CD4-positive, alpha-beta T cell (primary cell): ENCODE results near the gene TCF12. TPM values are rescaled to one million over a fixed set of nuclear protein-coding genes. Genes with fewer than 3 reads are reported as not detected.

Experiments used
- ATAC-seq: fragments of 200-7000 bp; cut with Tn5 transposase; one replicate; pipeline ENCODE4 v1.10.0; 2022; ENCODE audit warnings: mild to moderate bottlenecking; ENCODE audit not compliant: poor library complexity
- CTCF ChIA-PET: fragments of 350-600 bp; sonication (Branson Sonifier 250); formaldehyde crosslinking; loops from one replicate; lab custom pipeline; 2021; ENCODE audit warnings: antibody characterized with exemption, inconsistent platforms; lab: Charles Lee
- POLR2A ChIA-PET: fragments of 350-600 bp; sonication (Branson Sonifier 250); formaldehyde crosslinking; loops from one replicate; lab custom pipeline; 2021; ENCODE audit warnings: antibody characterized with exemption, inconsistent platforms; lab: Charles Lee
- DNase-seq, 14 experiments: peaks; one replicate each; pipeline ENCODE4 v3.0.0-alpha.2; 2013 to 2020; ENCODE audit warnings: mixed read lengths in 2 of 14
- H3K27ac ChIP-seq, 2 donors: one replicate each; pipeline versions ENCODE4 v1.5.1 to v1.7.0; 2013; ENCODE audit warnings: low read length in 2 of 2, low read depth in 1 of 2, mild to moderate bottlenecking in 1 of 2
- H3K27me3 ChIP-seq, 2 experiments: 1 replicate in 1 of 2; 2 replicates in 1 of 2; pipeline versions ENCODE4 v1.6.1 to v1.7.0; 2013; ENCODE audit warnings: low read length in 2 of 2, control low read depth in 1 of 2, mild to moderate bottlenecking in 1 of 2, moderate library complexity in 1 of 2; ENCODE audit not compliant: insufficient read depth in 2 of 2, control insufficient read depth in 1 of 2
- H3K36me3 ChIP-seq: one replicate; pipeline ENCODE4 v1.6.1; 2013; ENCODE audit warnings: low read length, control low read depth; ENCODE audit not compliant: insufficient read depth
- H3K4me1 ChIP-seq: one replicate; pipeline ENCODE4 v1.6.1; 2013; ENCODE audit warnings: low read length, control low read depth; ENCODE audit not compliant: insufficient read depth
- H3K4me3 ChIP-seq: one replicate; pipeline ENCODE4 v1.5.1; 2013; ENCODE audit warnings: mild to moderate bottlenecking, low read length, moderate library complexity
- H3K9me3 ChIP-seq, 2 experiments: 1 replicate in 1 of 2; 2 replicates in 1 of 2; pipeline versions ENCODE4 v1.6.1 to v1.7.0; 2013; ENCODE audit warnings: low read length in 2 of 2, mild to moderate bottlenecking in 2 of 2, control low read depth in 1 of 2, moderate library complexity in 1 of 2; ENCODE audit not compliant: control insufficient read depth in 1 of 2, insufficient read depth in 1 of 2
- H3K27ac Mint-ChIP-seq: one replicate; pipeline ENCODE4 v1.8.0; 2020; ENCODE audit warnings: mixed read lengths
- H3K27me3 Mint-ChIP-seq: one replicate; pipeline ENCODE4 v1.8.0; 2021; ENCODE audit warnings: mixed read lengths
- H3K36me3 Mint-ChIP-seq: one replicate; pipeline ENCODE4 v1.8.0; 2021; ENCODE audit warnings: low read depth, mixed read lengths
- H3K4me1 Mint-ChIP-seq: one replicate; pipeline ENCODE4 v1.8.0; 2021; ENCODE audit warnings: low read depth, mixed read lengths
- H3K4me3 Mint-ChIP-seq: one replicate; pipeline ENCODE4 v1.8.0; 2020; ENCODE audit warnings: mild to moderate bottlenecking, mixed read lengths
- H3K9me3 Mint-ChIP-seq: one replicate; pipeline ENCODE4 v1.8.0; 2020; ENCODE audit warnings: mixed read lengths
- CTCF ChIP-seq: fragments of 200-600 bp; IDR thresholded peaks from one replicate; pipeline ENCODE4 v1.8.0; 2022; ENCODE audit warnings: antibody characterized with exemption, mild to moderate bottlenecking
- intact Hi-C, 2 experiments: fragments of 100-400 bp; cut with DNase I in 1 of 2; cut with micrococcal nuclease in 1 of 2; formaldehyde crosslinking; loops; one replicate each; pipeline versions ENCODE4 v1.15.1 to v1.9.0; 2023 to 2025; cut with DNase I, micrococcal nuclease
- total RNA-seq, 174 experiments: library from RNA in 2 of 174; stranded (reverse) in 2 of 174; gene quantifications; one replicate each; pipeline ENCODE4 v1.2.3 and lab custom pipeline; 2021 to 2026

TCF12 gene
- total RNA-seq, 2 experiments from 2014 or later = 54.0 TPM

GRCh38 chr15:57144448-57144847 is 226.0 kb downstream of the TCF12 start:
- DNase-seq (no peak), ATAC-seq (no peak)
- H3K36me3 ChIP-seq = no peaks in the 10 kb centered on the region
- H3K4me3 Mint-ChIP-seq = no peak overlapping the region
- peaks cover 9% of the 10 kb centered on the region for H3K36me3 Mint-ChIP-seq
- intact Hi-C loops = no loop called here
- no peaks in the 10 kb centered on the region for H3K27me3 Mint-ChIP-seq
- H3K27ac ChIP-seq = no peak overlapping the region
- H3K4me3 ChIP-seq = no peak overlapping the region
- no peaks in the 10 kb centered on the region for H3K9me3 Mint-ChIP-seq
- TF ChIP-seq CTCF = no peak
- H3K27me3 ChIP-seq = no peaks in the 10 kb centered on the region
- H3K4me1 ChIP-seq = no peaks in the 10 kb centered on the region
- peaks cover 9% of the 10 kb centered on the region for H3K4me1 Mint-ChIP-seq
- no peak overlapping the region for H3K27ac Mint-ChIP-seq
- ChIA-PET POLR2A (no interaction called here), CTCF (no interaction called here)
- H3K9me3 ChIP-seq = no peaks in the 10 kb centered on the region

- Mint-ChIP-seq H3K27me3 (no peaks in the 10 kb centered on the region), H3K27ac (no peak overlapping the region), H3K9me3 (peaks cover 6% of the 10 kb centered on the region), H3K36me3 (peaks cover 30% of the 10 kb centered on the region), H3K4me1 (peaks cover 9% of the 10 kb centered on the region), H3K4me3 (no peak overlapping the region)
- CTCF ChIA-PET = interaction anchor here (0.7 to 1.8 kb wide), 6 partner anchors 8 to 381 kb away, joined by 3 to 8 read pairs (median 4); no protein-coding TSS in a partner anchor
- Histone ChIP-seq H3K4me1 (no peaks in the 10 kb centered on the region), H3K27ac (no peak overlapping the region), H3K9me3 (peaks cover 5 to 8% of the 10 kb centered on the region in 2 experiments), H3K4me3 (no peak overlapping the region), H3K27me3 (no peaks in the 10 kb centered on the region), H3K36me3 (peaks cover 7% of the 10 kb centered on the region)
- TF ChIP-seq CTCF = peak; percentile 62
- POLR2A ChIA-PET = interaction anchor here (1.3 kb wide), 1 partner anchor 108 kb away, joined by 3 read pairs; no protein-coding TSS in a partner anchor
- no peak for ATAC-seq
- intact Hi-C loops = loop anchor here (2.0 to 5.0 kb wide), 3 partner anchors 160 to 381 kb away; no protein-coding TSS in a partner anchor
- peak in 4 of 14 experiments; percentile 15 to 52 (median 38) for DNase-seq
Observed at GRCh38 chr15:57146506-57147201, 228.2 kb downstream of the TCF12 start.

- H3K27ac Mint-ChIP-seq = no peak overlapping the region
- no peak for TF ChIP-seq CTCF
- POLR2A ChIA-PET = no interaction called here
Observed at GRCh38 chr15:57147621-57148020, 229.2 kb downstream of the TCF12 start.

More at GRCh38 chr15:57147621-57148020, 229.2 kb downstream of the TCF12 start:
- Mint-ChIP-seq H3K27me3 (no peaks in the 10 kb centered on the region), H3K9me3 (peaks cover 6% of the 10 kb centered on the region), H3K4me1 (peaks cover 17% of the 10 kb centered on the region), H3K36me3 (peaks cover 40% of the 10 kb centered on the region), H3K4me3 (no peak overlapping the region)
- intact Hi-C loops = loop anchor here (2.0 to 5.0 kb wide), 3 partner anchors 159 to 380 kb away; no protein-coding TSS in a partner anchor
- Histone ChIP-seq H3K27ac (no peak overlapping the region), H3K9me3 (peaks cover 9 to 11% of the 10 kb centered on the region in 2 experiments), H3K4me1 (no peaks in the 10 kb centered on the region), H3K4me3 (no peak overlapping the region), H3K36me3 (peaks cover 16% of the 10 kb centered on the region), H3K27me3 (no peaks in the 10 kb centered on the region)
- ATAC-seq (no peak), DNase-seq (no peak)
- CTCF ChIA-PET = interaction anchor here (1.0 to 1.8 kb wide), 3 partner anchors 9 to 159 kb away, joined by 3 to 8 read pairs (median 5); no protein-coding TSS in a partner anchor
